Esophagus muscularis mucosa (tissue), 3 donors: Measurements from ENCODE around the gene TMEM132E.

ENCODE experiments used
- CTCF ChIP-seq, 3 experiments: fragments of 200-600 bp in 2 of 3; fragments of 450-650 bp in 1 of 3; sonication (generic) in 2 of 3; IDR thresholded peaks; one replicate each; pipeline ENCODE4 v1.5.1; 2017 to 2019; ENCODE audit warnings: antibody characterized with exemption in 3 of 3, mild to moderate bottlenecking in 2 of 3, moderate library complexity in 1 of 3
- POLR2A ChIP-seq: fragments of 450-650 bp; IDR thresholded peaks from one replicate; pipeline ENCODE4 v1.6.1; 2017; ENCODE audit warnings: antibody characterized with exemption, moderate library complexity, mild to moderate bottlenecking, low read depth

GRCh38 chr17:34581446-34582184 is 2.2 kb downstream of the TMEM132E start:
- TF ChIP-seq CTCF (IDR thresholded peaks at IDR 0.05): no peak
- TF ChIP-seq POLR2A: no peak
